ENCODE results near the gene BRIP1.

Gene BRIP1

DNA sequence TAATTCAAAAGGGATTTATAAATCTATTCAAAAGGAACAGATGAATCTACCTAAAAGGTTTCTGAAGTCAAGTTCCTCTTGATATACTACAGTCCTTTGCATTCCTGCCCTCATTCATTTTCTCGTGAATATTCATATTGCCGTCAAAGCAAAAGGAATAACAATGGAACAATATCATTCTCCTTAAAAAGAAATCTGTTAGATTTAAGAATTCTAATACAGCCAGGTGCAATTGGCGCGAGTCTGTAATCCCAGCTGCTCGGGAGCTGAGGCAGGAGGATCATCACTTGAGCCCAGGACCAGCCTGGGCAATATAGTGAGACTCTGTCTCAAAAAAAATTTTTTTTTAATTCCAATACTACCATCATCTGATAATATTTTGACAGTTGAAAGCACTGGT is 130.3 kb downstream of the BRIP1 start:
- Histone ChIP-seq H3K79me2 (ENCODE audit: insufficient read depth, low read depth) (no peaks in the 10 kb centered on the region), H3K9ac (no peak overlapping the region), H3K36me3 (ENCODE audit: insufficient read depth) (no peaks in the 10 kb centered on the region), H4K20me1 (ENCODE audit: insufficient read depth) (no peaks in the 10 kb centered on the region), H3K4me1 (ENCODE audit: low read depth, poor library complexity, severe bottlenecking) (no peaks in the 10 kb centered on the region), H3K27ac (no peak overlapping the region), H3K4me3 (IDR thresholded peaks at IDR 0.05; ENCODE audit: insufficient read depth, low read depth, low read length) (no peak overlapping the region), H3K27me3 (ENCODE audit: insufficient read depth, low read depth) (no peaks in the 10 kb centered on the region), H2AFZ (ENCODE audit: low read depth) (no peak overlapping the region), H3K4me2 (no peak overlapping the region)
- TF ChIP-seq, protein P1, sequence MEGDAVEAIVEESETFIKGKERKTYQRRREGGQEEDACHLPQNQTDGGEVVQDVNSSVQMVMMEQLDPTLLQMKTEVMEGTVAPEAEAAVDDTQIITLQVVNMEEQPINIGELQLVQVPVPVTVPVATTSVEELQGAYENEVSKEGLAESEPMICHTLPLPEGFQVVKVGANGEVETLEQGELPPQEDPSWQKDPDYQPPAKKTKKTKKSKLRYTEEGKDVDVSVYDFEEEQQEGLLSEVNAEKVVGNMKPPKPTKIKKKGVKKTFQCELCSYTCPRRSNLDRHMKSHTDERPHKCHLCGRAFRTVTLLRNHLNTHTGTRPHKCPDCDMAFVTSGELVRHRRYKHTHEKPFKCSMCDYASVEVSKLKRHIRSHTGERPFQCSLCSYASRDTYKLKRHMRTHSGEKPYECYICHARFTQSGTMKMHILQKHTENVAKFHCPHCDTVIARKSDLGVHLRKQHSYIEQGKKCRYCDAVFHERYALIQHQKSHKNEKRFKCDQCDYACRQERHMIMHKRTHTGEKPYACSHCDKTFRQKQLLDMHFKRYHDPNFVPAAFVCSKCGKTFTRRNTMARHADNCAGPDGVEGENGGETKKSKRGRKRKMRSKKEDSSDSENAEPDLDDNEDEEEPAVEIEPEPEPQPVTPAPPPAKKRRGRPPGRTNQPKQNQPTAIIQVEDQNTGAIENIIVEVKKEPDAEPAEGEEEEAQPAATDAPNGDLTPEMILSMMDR (conservative IDR thresholded peaks at IDR 0.05; ENCODE audit: low read depth, low read length) = no peak

GRCh38 chr17:61732169-61732568 is 131.2 kb downstream of the BRIP1 start:
- no peak overlapping the region for H3K4me3 ChIP-seq (IDR thresholded peaks at IDR 0.05; ENCODE audit: insufficient read depth, low read depth, low read length)
- no peaks in the 10 kb centered on the region for H3K36me3 ChIP-seq (ENCODE audit: insufficient read depth)

GRCh38 chr17:61731330-61731729 is 132.0 kb downstream of the BRIP1 start:
- no peaks in the 10 kb centered on the region for H3K4me1 ChIP-seq (ENCODE audit: low read depth, poor library complexity, severe bottlenecking)
- no peaks in the 10 kb centered on the region for H3K36me3 ChIP-seq (ENCODE audit: insufficient read depth)
- no peak overlapping the region for H3K4me2 ChIP-seq
- no peaks in the 10 kb centered on the region for H3K27me3 ChIP-seq (ENCODE audit: insufficient read depth, low read depth)
- no peak overlapping the region for H3K9ac ChIP-seq
- H3K79me2 ChIP-seq (ENCODE audit: insufficient read depth, low read depth) = no peaks in the 10 kb centered on the region
- H4K20me1 ChIP-seq (ENCODE audit: insufficient read depth) = no peaks in the 10 kb centered on the region
- H2AFZ ChIP-seq (ENCODE audit: low read depth) = no peak overlapping the region
- H3K4me3 ChIP-seq (IDR thresholded peaks at IDR 0.05; ENCODE audit: insufficient read depth, low read depth, low read length) = no peak overlapping the region
- TF ChIP-seq, protein P1 (conservative IDR thresholded peaks at IDR 0.05; ENCODE audit: low read depth, low read length) = no peak
- H3K27ac ChIP-seq = no peak overlapping the region

More at GRCh38 chr17:61732169-61732568, 131.2 kb downstream of the BRIP1 start:
- Histone ChIP-seq H3K4me1 (ENCODE audit: low read depth, poor library complexity, severe bottlenecking) (no peaks in the 10 kb centered on the region), H3K9ac (no peak overlapping the region), H3K79me2 (ENCODE audit: insufficient read depth, low read depth) (no peaks in the 10 kb centered on the region), H3K27ac (no peak overlapping the region), H4K20me1 (ENCODE audit: insufficient read depth) (no peaks in the 10 kb centered on the region), H2AFZ (ENCODE audit: low read depth) (no peak overlapping the region), H3K4me2 (no peak overlapping the region), H3K27me3 (ENCODE audit: insufficient read depth, low read depth) (no peaks in the 10 kb centered on the region)
- TF ChIP-seq, protein P1 (conservative IDR thresholded peaks at IDR 0.05; ENCODE audit: low read depth, low read length) = no peak

- Histone ChIP-seq H3K27ac (no peak overlapping the region), H3K4me1 (ENCODE audit: low read depth, poor library complexity, severe bottlenecking) (no peaks in the 10 kb centered on the region), H2AFZ (ENCODE audit: low read depth) (no peak overlapping the region), H4K20me1 (ENCODE audit: insufficient read depth) (no peaks in the 10 kb centered on the region), H3K4me3 (IDR thresholded peaks at IDR 0.05; ENCODE audit: insufficient read depth, low read depth, low read length) (no peak overlapping the region), H3K79me2 (ENCODE audit: insufficient read depth, low read depth) (no peaks in the 10 kb centered on the region), H3K36me3 (ENCODE audit: insufficient read depth) (no peaks in the 10 kb centered on the region), H3K27me3 (ENCODE audit: insufficient read depth, low read depth) (no peaks in the 10 kb centered on the region), H3K9ac (no peak overlapping the region), H3K4me2 (no peak overlapping the region)
- TF ChIP-seq, protein P1 (conservative IDR thresholded peaks at IDR 0.05; ENCODE audit: low read depth, low read length) = no peak
Measured at GRCh38 chr17:61729690-61730268, 133.5 kb downstream of the BRIP1 start.

All from KMS-11 (cell line).